NCI-H1436 (cell line): ENCODE data around the gene MGRN1.
"Not testable (repeated sequence)": the region's sequence is repeated elsewhere in the genome, so short reads cannot be mapped to it uniquely, and the experiment has no call there.

Experiments used
- DNase-seq: peaks from one replicate; lab custom pipeline; 2025; lab: John Stamatoyannopoulos, UW

MGRN1 gene

GRCh38 chr16:4734730-4735535 lies 110.3 kb downstream of the MGRN1 start:
- DNase-seq: peak; percentile 79

DNA sequence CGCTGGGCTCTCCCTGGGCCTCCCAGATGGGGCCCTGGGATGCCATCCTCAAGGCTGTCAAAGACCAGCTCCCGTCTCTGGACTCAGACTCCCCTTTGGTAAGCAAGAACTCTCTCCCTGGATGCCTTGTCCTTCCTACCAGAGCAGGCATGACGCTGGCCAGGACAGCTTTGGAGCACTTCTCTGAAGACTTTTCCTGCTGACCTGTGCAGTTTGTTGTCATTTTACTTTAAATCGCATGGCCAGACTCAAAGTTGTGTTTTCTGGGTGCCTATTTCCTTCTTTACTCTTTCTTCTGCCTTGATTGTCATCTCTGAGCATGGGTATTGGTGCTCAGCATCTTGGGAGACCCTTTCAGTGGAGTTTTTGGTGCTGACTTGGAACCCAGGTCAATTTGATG lies 111.9 kb downstream of the MGRN1 start:
- DNase-seq: no peak

- no peak for DNase-seq
Measured at GRCh38 chr16:4737545-4737944, 112.9 kb downstream of the MGRN1 start.

DNA sequence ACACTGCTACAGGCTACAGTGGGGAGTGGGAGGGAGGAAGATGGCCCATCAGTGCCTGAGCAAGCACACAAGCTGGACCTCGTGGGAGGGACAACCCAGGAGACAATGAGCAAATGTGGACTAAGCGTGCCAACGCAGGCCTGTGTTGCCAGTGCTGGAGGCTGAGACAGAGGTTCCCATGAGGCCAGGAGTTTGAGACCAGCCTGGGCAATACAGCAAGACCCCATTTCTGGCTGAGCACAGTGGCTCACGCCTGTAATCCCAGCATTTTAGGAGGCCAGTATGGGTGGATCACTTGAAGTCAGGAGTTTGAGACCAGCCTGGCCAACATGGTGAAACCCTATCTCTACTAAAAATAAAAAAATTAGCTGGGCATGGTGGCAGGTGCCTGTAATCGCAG lies 113.7 kb downstream of the MGRN1 start:
- not testable (repeated sequence) for DNase-seq
